B cell (primary cell): ENCODE results near the gene TCP1. TPM values are rescaled to one million over a fixed set of nuclear protein-coding genes. Genes with fewer than 3 reads are reported as not detected.

Experiments
- ATAC-seq: fragments of 200-7000 bp; cut with Tn5 transposase; one replicate; pipeline ENCODE4 v1.10.0; 2021; ENCODE audit warnings: low read depth, mild to moderate bottlenecking, moderate number of reproducible peaks, moderate library complexity
- CTCF ChIA-PET: fragments of 350-600 bp; sonication (Branson Sonifier 250); formaldehyde crosslinking; loops from one replicate; lab custom pipeline; 2021; ENCODE audit warnings: antibody characterized with exemption, inconsistent platforms; lab: Charles Lee
- POLR2A ChIA-PET: fragments of 350-600 bp; sonication (Branson Sonifier 250); formaldehyde crosslinking; loops from one replicate; lab custom pipeline; 2021; ENCODE audit warnings: antibody characterized with exemption; lab: Charles Lee
- DNase-seq: peaks from one replicate; pipeline ENCODE4 v3.0.0; 2013
- H2AFZ ChIP-seq: 2 replicates; pipeline ENCODE4 v1.6.1; 2012; ENCODE audit warnings: mild to moderate bottlenecking, low read depth, low read length; ENCODE audit not compliant: insufficient read depth, poor library complexity, severe bottlenecking
- H3K27ac ChIP-seq, 2 donors: 1 replicate in 1 of 2; 2 replicates in 1 of 2; pipeline ENCODE4 v1.5.1; 2012 to 2013; ENCODE audit warnings: low read length in 2 of 2, mild to moderate bottlenecking in 2 of 2, moderate library complexity in 1 of 2
- H3K27me3 ChIP-seq, 4 experiments: fragments of 200-600 bp in 1 of 4; sonication (generic) in 1 of 4; replicated peaks in 1 of 4; 1 replicate in 2 of 4; 2 replicates in 2 of 4; pipeline versions ENCODE4 v1.6.1 to v1.7.0; 2013 to 2016; ENCODE audit warnings: low read length in 3 of 4, mild to moderate bottlenecking in 2 of 4, mixed read lengths in 1 of 4, moderate library complexity in 1 of 4; ENCODE audit not compliant: insufficient read depth in 4 of 4, control insufficient read depth in 3 of 4; ENCODE audit errors: control extremely low read depth in 1 of 4
- H3K36me3 ChIP-seq, 2 experiments: replicated peaks in 1 of 2; 1 replicate in 1 of 2; 2 replicates in 1 of 2; pipeline versions ENCODE4 v1.6.1 to v1.7.1; 2013; ENCODE audit warnings: low read length in 1 of 2; ENCODE audit not compliant: insufficient read depth in 2 of 2, control insufficient read depth in 1 of 2; ENCODE audit errors: control extremely low read depth in 1 of 2, extremely low read depth in 1 of 2
- H3K4me1 ChIP-seq, 2 donors: fragments of 200-600 bp in 1 of 2; sonication (generic) in 1 of 2; 1 replicate in 1 of 2; 2 replicates in 1 of 2; pipeline versions ENCODE4 v1.5.1 to v1.6.1; 2013 to 2017; ENCODE audit warnings: low read length in 2 of 2; ENCODE audit not compliant: control insufficient read depth in 2 of 2, insufficient read depth in 2 of 2
- H3K4me2 ChIP-seq: replicated peaks from 2 replicates; pipeline ENCODE3; 2012; ENCODE audit warnings: mild to moderate bottlenecking, low read depth, low read length; ENCODE audit not compliant: poor library complexity, severe bottlenecking
- H3K4me3 ChIP-seq, 5 experiments: fragments of 200-600 bp in 1 of 5; sonication (generic) in 1 of 5; 1 replicate in 3 of 5; 2 replicates in 2 of 5; pipeline versions ENCODE4 v1.5.1 to v1.7.0; 2011 to 2016; ENCODE audit warnings: low read length in 4 of 5, mild to moderate bottlenecking in 4 of 5, low read depth in 2 of 5, control low read depth in 1 of 5, moderate library complexity in 1 of 5; ENCODE audit not compliant: insufficient read depth in 1 of 5; ENCODE audit errors: control extremely low read depth in 1 of 5, extremely low read depth in 1 of 5
- H3K79me2 ChIP-seq: fragments of 200-600 bp; sonication (generic); one replicate; pipeline ENCODE4 v1.6.0; 2016; ENCODE audit warnings: low read length; ENCODE audit not compliant: control insufficient read depth, insufficient read depth
- H3K9ac ChIP-seq: fragments of 200-600 bp; sonication (generic); 2 replicates; pipeline ENCODE4 v1.6.1; 2017; ENCODE audit warnings: mild to moderate bottlenecking, low read length, moderate library complexity
- H3K9me3 ChIP-seq, 3 donors: one replicate each; pipeline versions ENCODE4 v1.6.1 to v1.7.1; 2013; ENCODE audit warnings: low read length in 2 of 3; ENCODE audit not compliant: control insufficient read depth in 2 of 3, insufficient read depth in 1 of 3; ENCODE audit errors: control extremely low read depth in 1 of 3
- H4K20me1 ChIP-seq: 2 replicates; pipeline ENCODE4 v1.6.0; 2012; ENCODE audit warnings: mild to moderate bottlenecking, low read length; ENCODE audit not compliant: insufficient read depth, control insufficient read depth, poor library complexity, severe bottlenecking
- H3K27ac Mint-ChIP-seq: one replicate; pipeline ENCODE4 v1.8.0; 2021; ENCODE audit warnings: mixed read lengths
- H3K27me3 Mint-ChIP-seq: one replicate; pipeline ENCODE4 v1.8.0; 2021; ENCODE audit warnings: mixed read lengths
- H3K4me1 Mint-ChIP-seq: one replicate; pipeline ENCODE4 v1.8.0; 2021; ENCODE audit warnings: mixed read lengths
- H3K4me3 Mint-ChIP-seq: one replicate; pipeline ENCODE4 v1.8.0; 2021; ENCODE audit warnings: mixed read lengths
- H3K9me3 Mint-ChIP-seq: one replicate; pipeline ENCODE4 v1.8.0; 2022; ENCODE audit warnings: mixed read lengths; ENCODE audit not compliant: insufficient read depth
- CTCF ChIP-seq: fragments of 200-600 bp; IDR thresholded peaks from one replicate; pipeline ENCODE4 v1.8.0; 2022; ENCODE audit warnings: antibody characterized with exemption, mild to moderate bottlenecking
- EZH2 ChIP-seq: IDR thresholded peaks from 2 replicates; pipeline ENCODE4 v1.6.1; 2012; ENCODE audit warnings: borderline replicate concordance, low read depth, mild to moderate bottlenecking, moderate library complexity, low read length; ENCODE audit not compliant: insufficient read depth, poor library complexity, severe bottlenecking
- WGBS: methylation state at CpG from one replicate; pipeline ENCODE4 v1.1.5; 2013; ENCODE audit warnings: missing lambda C conversion rate; ENCODE audit not compliant: insufficient coverage; 5-methylcytosine and 5-hydroxymethylcytosine counted together
- intact Hi-C: fragments of 100-400 bp; cut with micrococcal nuclease; formaldehyde crosslinking; loops from one replicate; pipeline ENCODE4 v1.10.0; 2022
- polyA plus RNA-seq: library from polyadenylated mRNA; depleted of rRNA; stranded (reverse); fragments of >200 nt; gene quantifications from 2 replicates; pipeline ENCODE4 v1.2.3, GENCODE V29; 2012
- total RNA-seq, 2 donors: library from RNA; stranded (reverse); fragments of 120-200 nt in 1 of 2; gene quantifications; 1 replicate in 1 of 2; 2 replicates in 1 of 2; pipeline versions ENCODE4 v1.2.3 to v1.2.4, GENCODE V29; 2013 to 2022

The TCP1 gene
- total and polyA plus RNA-seq, 2 donors (not counting 1 experiment from before 2014, with no cell fraction given), result 63.8 to 137 TPM

- DNase-seq (no peak), ATAC-seq (no peak)
- WGBS, result 98% methylated on average over 5 of the region's 6 CpGs
- TF ChIP-seq CTCF (no peak), EZH2 (no peak)
- no peak overlapping the region for H3K4me2 ChIP-seq
- H2AFZ ChIP-seq, result no peak overlapping the region
- H3K27ac ChIP-seq, result no peak overlapping the region
- H3K4me1 ChIP-seq, result no peaks in the 10 kb centered on the region
- peaks cover 4% of the 10 kb centered on the region for H3K4me1 Mint-ChIP-seq
- H3K4me3 Mint-ChIP-seq, result no peak overlapping the region
- CTCF ChIA-PET, result no interaction called here
- H4K20me1 ChIP-seq, result no peaks in the 10 kb centered on the region
- POLR2A ChIA-PET, result no interaction called here
- no peaks in the 10 kb centered on the region for H3K9me3 ChIP-seq
- H3K9me3 Mint-ChIP-seq, result no peaks in the 10 kb centered on the region
- no peak overlapping the region for H3K9ac ChIP-seq
- H3K36me3 ChIP-seq, result peaks cover 0 to 5% of the 10 kb centered on the region in 2 experiments
- no peaks in the 10 kb centered on the region for H3K79me2 ChIP-seq
- H3K4me3 ChIP-seq, result no peak overlapping the region
- no peaks in the 10 kb centered on the region for H3K27me3 Mint-ChIP-seq
- intact Hi-C loops, result no loop called here
- no peaks in the 10 kb centered on the region for H3K27me3 ChIP-seq
- no peak overlapping the region for H3K27ac Mint-ChIP-seq
These were observed 16.1 kb upstream of the TCP1 start for GRCh38 chr6:159805440-159806020.

GRCh38 chr6:159804504-159804903, 15.1 kb upstream of the TCP1 start:
- H3K27ac Mint-ChIP-seq, result no peak overlapping the region
- H3K4me2 ChIP-seq, result no peak overlapping the region
- H3K9me3 ChIP-seq, result no peaks in the 10 kb centered on the region
- POLR2A ChIA-PET, result interaction anchor here (1.3 kb wide), 1 partner anchor 14 kb away, joined by 3 read pairs; the partner anchor contains the start of gene MRPL18
- intact Hi-C loops, result no loop called here
- peaks cover 2% of the 10 kb centered on the region for H3K4me1 Mint-ChIP-seq
- no peaks in the 10 kb centered on the region for H3K27me3 Mint-ChIP-seq
- H4K20me1 ChIP-seq, result no peaks in the 10 kb centered on the region
- H3K79me2 ChIP-seq, result no peaks in the 10 kb centered on the region
- no peak overlapping the region for H3K4me3 ChIP-seq
- ATAC-seq, result no peak
- H3K9ac ChIP-seq, result no peak overlapping the region
- TF ChIP-seq CTCF, result no peak
- no peak for TF ChIP-seq EZH2
- CTCF ChIA-PET, result no interaction called here
- H3K36me3 ChIP-seq, result peaks cover 0 to 15% of the 10 kb centered on the region in 2 experiments
- H3K27me3 ChIP-seq, result no peaks in the 10 kb centered on the region
- H3K9me3 Mint-ChIP-seq, result no peaks in the 10 kb centered on the region
- H3K4me1 ChIP-seq, result no peaks in the 10 kb centered on the region
- H3K4me3 Mint-ChIP-seq, result no peak overlapping the region
- no peak overlapping the region for H3K27ac ChIP-seq
- H2AFZ ChIP-seq, result no peak overlapping the region
- no peak for DNase-seq
- 95% methylated on average over 6 of the region's 10 CpGs for WGBS
